ENCODE results near the gene TMEM167B.

DNA sequence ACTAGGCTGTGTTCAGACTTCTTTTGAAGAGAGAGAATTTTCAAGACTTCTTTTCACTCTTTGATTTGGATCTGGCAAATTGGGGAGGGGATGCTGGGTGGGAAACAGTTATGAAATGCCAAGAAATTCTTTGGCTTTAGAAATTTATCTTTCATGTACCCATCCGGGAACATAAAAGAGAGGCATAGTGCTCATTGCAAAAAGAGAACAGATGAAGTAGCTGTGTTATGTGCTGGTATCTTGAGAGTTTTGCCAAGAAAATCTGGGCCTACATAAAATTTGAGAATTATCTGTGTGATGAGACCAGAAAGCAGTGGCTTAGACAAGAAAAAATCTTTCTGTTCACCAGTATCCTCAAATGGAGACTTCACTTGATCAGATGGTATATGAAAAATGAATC lies 4.3 kb downstream of the TMEM167B start:
- TF ChIP-seq EZH2 (IDR thresholded peaks at IDR 0.05; ENCODE audit: borderline replicate concordance, insufficient read depth, low read depth, low read length, poor library complexity, severe bottlenecking) = no peak
- TF ChIP-seq, protein P1, sequence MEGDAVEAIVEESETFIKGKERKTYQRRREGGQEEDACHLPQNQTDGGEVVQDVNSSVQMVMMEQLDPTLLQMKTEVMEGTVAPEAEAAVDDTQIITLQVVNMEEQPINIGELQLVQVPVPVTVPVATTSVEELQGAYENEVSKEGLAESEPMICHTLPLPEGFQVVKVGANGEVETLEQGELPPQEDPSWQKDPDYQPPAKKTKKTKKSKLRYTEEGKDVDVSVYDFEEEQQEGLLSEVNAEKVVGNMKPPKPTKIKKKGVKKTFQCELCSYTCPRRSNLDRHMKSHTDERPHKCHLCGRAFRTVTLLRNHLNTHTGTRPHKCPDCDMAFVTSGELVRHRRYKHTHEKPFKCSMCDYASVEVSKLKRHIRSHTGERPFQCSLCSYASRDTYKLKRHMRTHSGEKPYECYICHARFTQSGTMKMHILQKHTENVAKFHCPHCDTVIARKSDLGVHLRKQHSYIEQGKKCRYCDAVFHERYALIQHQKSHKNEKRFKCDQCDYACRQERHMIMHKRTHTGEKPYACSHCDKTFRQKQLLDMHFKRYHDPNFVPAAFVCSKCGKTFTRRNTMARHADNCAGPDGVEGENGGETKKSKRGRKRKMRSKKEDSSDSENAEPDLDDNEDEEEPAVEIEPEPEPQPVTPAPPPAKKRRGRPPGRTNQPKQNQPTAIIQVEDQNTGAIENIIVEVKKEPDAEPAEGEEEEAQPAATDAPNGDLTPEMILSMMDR (IDR thresholded peaks at IDR 0.05) = no peak
